ENCODE measurements around the gene LRP8. TPM values are rescaled to one million over a fixed set of nuclear protein-coding genes. Genes with fewer than 3 reads are reported as not detected.
"Not testable (repeated sequence)": the region's sequence is repeated elsewhere in the genome, so short reads cannot be mapped to it uniquely, and the experiment has no call there.

LRP8 gene
- total RNA-seq, 1 donor: 27.6 TPM

GRCh38 chr1:53288002-53288789 lies 39.7 kb downstream of the LRP8 start:
- no peak overlapping the region for H3K4me3 ChIP-seq (ENCODE audit: low read depth, low read length)
- DNase-seq (ENCODE audit: low read depth): no peak
- TF ChIP-seq, protein P1, sequence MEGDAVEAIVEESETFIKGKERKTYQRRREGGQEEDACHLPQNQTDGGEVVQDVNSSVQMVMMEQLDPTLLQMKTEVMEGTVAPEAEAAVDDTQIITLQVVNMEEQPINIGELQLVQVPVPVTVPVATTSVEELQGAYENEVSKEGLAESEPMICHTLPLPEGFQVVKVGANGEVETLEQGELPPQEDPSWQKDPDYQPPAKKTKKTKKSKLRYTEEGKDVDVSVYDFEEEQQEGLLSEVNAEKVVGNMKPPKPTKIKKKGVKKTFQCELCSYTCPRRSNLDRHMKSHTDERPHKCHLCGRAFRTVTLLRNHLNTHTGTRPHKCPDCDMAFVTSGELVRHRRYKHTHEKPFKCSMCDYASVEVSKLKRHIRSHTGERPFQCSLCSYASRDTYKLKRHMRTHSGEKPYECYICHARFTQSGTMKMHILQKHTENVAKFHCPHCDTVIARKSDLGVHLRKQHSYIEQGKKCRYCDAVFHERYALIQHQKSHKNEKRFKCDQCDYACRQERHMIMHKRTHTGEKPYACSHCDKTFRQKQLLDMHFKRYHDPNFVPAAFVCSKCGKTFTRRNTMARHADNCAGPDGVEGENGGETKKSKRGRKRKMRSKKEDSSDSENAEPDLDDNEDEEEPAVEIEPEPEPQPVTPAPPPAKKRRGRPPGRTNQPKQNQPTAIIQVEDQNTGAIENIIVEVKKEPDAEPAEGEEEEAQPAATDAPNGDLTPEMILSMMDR (IDR thresholded peaks at IDR 0.05; ENCODE audit: insufficient read depth, low read depth, low read length): no peak

GRCh38 chr1:53286955-53287354 lies 40.9 kb downstream of the LRP8 start:
- TF ChIP-seq, protein P1 (IDR thresholded peaks at IDR 0.05; ENCODE audit: insufficient read depth, low read depth, low read length): no peak
- H3K4me3 ChIP-seq (ENCODE audit: low read depth, low read length): no peak overlapping the region
- no peak for DNase-seq (ENCODE audit: low read depth)

- H3K4me3 ChIP-seq (ENCODE audit: low read depth, low read length): no peak overlapping the region
- no peak for DNase-seq (ENCODE audit: low read depth)
- TF ChIP-seq, protein P1 (IDR thresholded peaks at IDR 0.05; ENCODE audit: insufficient read depth, low read depth, low read length): no peak
Measured at GRCh38 chr1:53285969-53286760, 41.7 kb downstream of the LRP8 start.

- no peak for DNase-seq (ENCODE audit: low read depth)
- TF ChIP-seq, protein P1 (IDR thresholded peaks at IDR 0.05; ENCODE audit: insufficient read depth, low read depth, low read length): no peak
- H3K4me3 ChIP-seq (ENCODE audit: low read depth, low read length): no peak overlapping the region
Measured at GRCh38 chr1:53285546-53285945, 42.3 kb downstream of the LRP8 start.

- TF ChIP-seq, protein P1 (IDR thresholded peaks at IDR 0.05; ENCODE audit: insufficient read depth, low read depth, low read length): no peak
- no peak for DNase-seq (ENCODE audit: low read depth)
- no peak overlapping the region for H3K4me3 ChIP-seq (ENCODE audit: low read depth, low read length)
Measured at GRCh38 chr1:53284224-53285020, 43.4 kb downstream of the LRP8 start.

GRCh38 chr1:53283156-53283555 lies 44.7 kb downstream of the LRP8 start:
- not testable (repeated sequence) for DNase-seq (ENCODE audit: low read depth)

DNA sequence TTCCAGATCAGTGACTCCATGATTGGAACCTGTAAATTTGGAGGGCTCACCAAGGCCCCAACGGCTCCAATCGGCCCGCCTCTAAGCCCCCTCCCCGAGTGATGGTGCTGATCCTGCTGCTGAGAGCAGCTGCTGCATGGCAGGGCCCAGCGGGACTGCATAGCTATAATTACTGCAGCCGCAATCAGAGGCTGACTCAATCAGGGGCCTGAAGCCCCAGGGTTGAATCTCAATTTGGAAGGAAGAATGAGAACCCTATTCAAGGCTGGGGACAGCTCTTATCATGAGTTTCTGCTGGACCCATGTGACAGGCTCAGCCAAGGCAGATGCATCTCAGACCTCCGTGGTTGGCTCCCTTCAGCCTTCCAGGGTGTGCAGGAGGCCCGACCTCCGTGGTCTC lies 46.7 kb downstream of the LRP8 start:
- no peak for DNase-seq (ENCODE audit: low read depth)
- TF ChIP-seq, protein P1 (IDR thresholded peaks at IDR 0.05; ENCODE audit: insufficient read depth, low read depth, low read length): no peak
- no peak overlapping the region for H3K4me3 ChIP-seq (ENCODE audit: low read depth, low read length)

More at GRCh38 chr1:53283156-53283555, 44.7 kb downstream of the LRP8 start:
- H3K4me3 ChIP-seq (ENCODE audit: low read depth, low read length): not testable (repeated sequence)
